Vagina (tissue), 2 donors: ENCODE measurements around the gene TCF3. TPM values are rescaled to one million over a fixed set of nuclear protein-coding genes. Genes with fewer than 3 reads are reported as not detected.

ENCODE experiments used
- DNase-seq, 2 donors: peaks; one replicate each; pipeline ENCODE4 v3.0.0-alpha.2; 2017; ENCODE audit errors: extremely low spot score in 2 of 2
- H3K27ac ChIP-seq: fragments of 200-600 bp; sonication (generic); one replicate; pipeline ENCODE4 v1.5.1; 2019
- H3K27me3 ChIP-seq: fragments of 200-600 bp; sonication (generic); one replicate; pipeline ENCODE4 v1.5.1; 2019
- H3K36me3 ChIP-seq, 2 donors: fragments of 200-600 bp; sonication (generic); one replicate each; pipeline ENCODE4 v1.5.1; 2017 to 2019
- H3K4me1 ChIP-seq: fragments of 200-600 bp; sonication (generic); one replicate; pipeline ENCODE4 v1.5.1; 2019
- H3K4me3 ChIP-seq, 2 donors: fragments of 200-600 bp; sonication (generic); 1 replicate in 1 of 2; 2 replicates in 1 of 2; pipeline ENCODE4 v1.5.1; 2016 to 2019
- H3K9me3 ChIP-seq: fragments of 200-600 bp; sonication (generic); one replicate; pipeline ENCODE4 v1.5.1; 2019
- CTCF ChIP-seq, 3 experiments: fragments of 450-650 bp in 2 of 3; fragments of 200-600 bp in 1 of 3; sonication (generic) in 1 of 3; IDR thresholded peaks; one replicate each; pipeline ENCODE4 v1.5.1; 2017 to 2019; ENCODE audit warnings: antibody characterized with exemption in 3 of 3, mild to moderate bottlenecking in 2 of 3, moderate library complexity in 2 of 3
- POLR2A ChIP-seq, 2 donors: fragments of 450-650 bp; IDR thresholded peaks; one replicate each; pipeline ENCODE4 v1.6.1; 2017; ENCODE audit warnings: antibody characterized with exemption in 2 of 2, mild to moderate bottlenecking in 2 of 2, moderate library complexity in 2 of 2
- POLR2AphosphoS5 ChIP-seq, 2 donors: sonication (generic); formaldehyde crosslinking; IDR thresholded peaks; one replicate each; pipeline ENCODE4 v1.9.0; 2017; ENCODE audit warnings: antibody characterized with exemption in 2 of 2, mild to moderate bottlenecking in 2 of 2, low read depth in 1 of 2; ENCODE audit not compliant: insufficient read depth in 1 of 2
- intact Hi-C: fragments of 100-400 bp; cut with DNase I; formaldehyde crosslinking; loops from one replicate; pipeline ENCODE4 v1.15.1; 2023
- total RNA-seq: library from RNA; depleted of rRNA; stranded (reverse); fragments of >200 nt; gene quantifications from one replicate; pipeline ENCODE4 v1.2.3, GENCODE V29; 2016

TCF3 gene
- total RNA-seq, 1 donor from 2014 or later: 26.0 TPM

GRCh38 chr19:1636325-1637236 lies 15.8 kb downstream of the TCF3 start:
- peaks cover 0 to 18% of the 10 kb centered on the region in 2 donors for H3K36me3 ChIP-seq
- no peaks in the 10 kb centered on the region for H3K27me3 ChIP-seq
- no peak overlapping the region for H3K27ac ChIP-seq
- H3K4me1 ChIP-seq: no peaks in the 10 kb centered on the region
- H3K9me3 ChIP-seq: no peaks in the 10 kb centered on the region
- intact Hi-C loops: no loop called here
- TF ChIP-seq POLR2A (IDR thresholded peaks at IDR 0.05): no peak
- TF ChIP-seq POLR2AphosphoS5 (IDR thresholded peaks at IDR 0.05; ENCODE audit: insufficient read depth in 1 of 2, low read depth in 1 of 2): no peak
- no peak for TF ChIP-seq CTCF (IDR thresholded peaks at IDR 0.05)
- no peak for DNase-seq
- no peak overlapping the region for H3K4me3 ChIP-seq

- H3K27me3 ChIP-seq: no peaks in the 10 kb centered on the region
- intact Hi-C loops: no loop called here
- no peaks in the 10 kb centered on the region for H3K4me1 ChIP-seq
- no peak overlapping the region for H3K27ac ChIP-seq
- no peak overlapping the region for H3K4me3 ChIP-seq
- TF ChIP-seq CTCF (IDR thresholded peaks at IDR 0.05) (no peak), POLR2AphosphoS5 (IDR thresholded peaks at IDR 0.05; ENCODE audit: insufficient read depth in 1 of 2, low read depth in 1 of 2) (no peak), POLR2A (IDR thresholded peaks at IDR 0.05) (no peak)
- peaks cover 0 to 16% of the 10 kb centered on the region in 2 donors for H3K36me3 ChIP-seq
- no peaks in the 10 kb centered on the region for H3K9me3 ChIP-seq
- no peak for DNase-seq
These were observed 17.5 kb downstream of the TCF3 start for GRCh38 chr19:1634938-1635243.

GRCh38 chr19:1634242-1634937 lies 18.0 kb downstream of the TCF3 start:
- peaks cover 0 to 16% of the 10 kb centered on the region in 2 donors for H3K36me3 ChIP-seq
- no peaks in the 10 kb centered on the region for H3K27me3 ChIP-seq
- H3K9me3 ChIP-seq: no peaks in the 10 kb centered on the region
- H3K27ac ChIP-seq: no peak overlapping the region
- no peak overlapping the region for H3K4me3 ChIP-seq
- intact Hi-C loops: no loop called here
- DNase-seq: no peak
- TF ChIP-seq POLR2A (IDR thresholded peaks at IDR 0.05) (no peak), POLR2AphosphoS5 (IDR thresholded peaks at IDR 0.05; ENCODE audit: insufficient read depth in 1 of 2, low read depth in 1 of 2) (no peak), CTCF (IDR thresholded peaks at IDR 0.05) (no peak)
- H3K4me1 ChIP-seq: no peaks in the 10 kb centered on the region

GRCh38 chr19:1633269-1633826 lies 19.1 kb downstream of the TCF3 start:
- DNase-seq: no peak
- Histone ChIP-seq H3K4me3 (no peak overlapping the region), H3K9me3 (no peaks in the 10 kb centered on the region), H3K36me3 (peaks cover 0 to 8% of the 10 kb centered on the region in 2 donors), H3K4me1 (no peaks in the 10 kb centered on the region), H3K27me3 (no peaks in the 10 kb centered on the region), H3K27ac (no peak overlapping the region)
- intact Hi-C loops: no loop called here
- TF ChIP-seq POLR2A (IDR thresholded peaks at IDR 0.05): no peak
- no peak for TF ChIP-seq POLR2AphosphoS5 (IDR thresholded peaks at IDR 0.05; ENCODE audit: insufficient read depth in 1 of 2, low read depth in 1 of 2)
- no peak for TF ChIP-seq CTCF (IDR thresholded peaks at IDR 0.05)
